ENCODE measurements around the gene IL37.

The IL37 gene

GRCh38 chr2:112910865-112911264, at the start of gene IL37:
Gene IL37, plus strand, starts transcription at chr2:112911165. Its CDS starts 1,848 bp downstream, at chr2:112913013.
- no peak for DNase-seq

- no peak for DNase-seq
Measured at GRCh38 chr2:112864072-112864471, 46.9 kb upstream of the IL37 start.

GRCh38 chr2:112866128-112866835, 44.7 kb upstream of the IL37 start:
- no peak for DNase-seq

- no peak for DNase-seq
Measured at GRCh38 chr2:112867701-112868631, 43.0 kb upstream of the IL37 start.

GRCh38 chr2:112869258-112869842, 41.6 kb upstream of the IL37 start:
- DNase-seq = peak; percentile 32

GRCh38 chr2:112870841-112871835, 39.8 kb upstream of the IL37 start:
- DNase-seq = no peak

- DNase-seq = no peak
Measured at GRCh38 chr2:112876257-112876970, 34.6 kb upstream of the IL37 start.

- no peak for DNase-seq
Measured at GRCh38 chr2:112876971-112877361, 34.0 kb upstream of the IL37 start.

- DNase-seq = no peak
Measured at GRCh38 chr2:112877423-112877822, 33.5 kb upstream of the IL37 start.

GRCh38 chr2:112879491-112880041, 31.4 kb upstream of the IL37 start:
- no peak for DNase-seq

GRCh38 chr2:112880091-112880531, 30.9 kb upstream of the IL37 start:
- no peak for DNase-seq

- no peak for DNase-seq
Measured at GRCh38 chr2:112880696-112881095, 30.3 kb upstream of the IL37 start.

- DNase-seq = no peak
Measured at GRCh38 chr2:112881217-112881985, 29.6 kb upstream of the IL37 start.

- DNase-seq = no peak
Measured at GRCh38 chr2:112883669-112884068, 27.3 kb upstream of the IL37 start.

- DNase-seq = no peak
Measured at GRCh38 chr2:112884869-112885505, 26.0 kb upstream of the IL37 start.

GRCh38 chr2:112885506-112885902, 25.5 kb upstream of the IL37 start:
- no peak for DNase-seq

- no peak for DNase-seq
Measured at GRCh38 chr2:112886291-112886690, 24.7 kb upstream of the IL37 start.

GRCh38 chr2:112887964-112888749, 22.8 kb upstream of the IL37 start:
- no peak for DNase-seq

GRCh38 chr2:112889976-112890375, 21.0 kb upstream of the IL37 start:
- no peak for DNase-seq

All from NCI-H1436 (cell line).